IgD-negative memory B cell (primary cell): ENCODE measurements around the gene NKX6-2. TPM values are rescaled to one million over a fixed set of nuclear protein-coding genes. Genes with fewer than 3 reads are reported as not detected.
A peak's percentile ranks its signal among the peaks of the same experiment; 100 is the strongest.
"Not testable (repeated sequence)": the region's sequence is repeated elsewhere in the genome, so short reads cannot be mapped to it uniquely, and the experiment has no call there.

ENCODE experiments used
- H3K27ac Mint-ChIP-seq, 3 donors: one replicate each; pipeline ENCODE4 v1.8.0; 2020 to 2022; ENCODE audit warnings: mild to moderate bottlenecking in 3 of 3, mixed read lengths in 3 of 3, moderate library complexity in 1 of 3
- H3K27me3 Mint-ChIP-seq: one replicate; pipeline ENCODE4 v1.8.0; 2021; ENCODE audit warnings: mixed read lengths
- H3K36me3 Mint-ChIP-seq: one replicate; pipeline ENCODE4 v1.8.0; 2020; ENCODE audit warnings: mild to moderate bottlenecking, mixed read lengths
- H3K4me1 Mint-ChIP-seq, 3 donors: one replicate each; pipeline ENCODE4 v1.8.0; 2020 to 2022; ENCODE audit warnings: mixed read lengths in 3 of 3, mild to moderate bottlenecking in 1 of 3
- H3K4me3 Mint-ChIP-seq, 4 donors: one replicate each; pipeline ENCODE4 v1.8.0; 2020 to 2022; ENCODE audit warnings: mild to moderate bottlenecking in 4 of 4, mixed read lengths in 4 of 4, moderate library complexity in 3 of 4
- H3K9me3 Mint-ChIP-seq, 3 donors: one replicate each; pipeline ENCODE4 v1.8.0; 2020 to 2021; ENCODE audit warnings: mixed read lengths in 3 of 3, mild to moderate bottlenecking in 1 of 3
- polyA plus RNA-seq: library from polyadenylated mRNA; unstranded; fragments of 300-500 nt; fragmentation: Illumina TruSeq; gene quantifications from one replicate; pipeline ENCODE4 v1.2.3, GENCODE V29; 2021

NKX6-2 gene
- polyA plus RNA-seq, 1 donor from 2014 or later = not detected

DNA sequence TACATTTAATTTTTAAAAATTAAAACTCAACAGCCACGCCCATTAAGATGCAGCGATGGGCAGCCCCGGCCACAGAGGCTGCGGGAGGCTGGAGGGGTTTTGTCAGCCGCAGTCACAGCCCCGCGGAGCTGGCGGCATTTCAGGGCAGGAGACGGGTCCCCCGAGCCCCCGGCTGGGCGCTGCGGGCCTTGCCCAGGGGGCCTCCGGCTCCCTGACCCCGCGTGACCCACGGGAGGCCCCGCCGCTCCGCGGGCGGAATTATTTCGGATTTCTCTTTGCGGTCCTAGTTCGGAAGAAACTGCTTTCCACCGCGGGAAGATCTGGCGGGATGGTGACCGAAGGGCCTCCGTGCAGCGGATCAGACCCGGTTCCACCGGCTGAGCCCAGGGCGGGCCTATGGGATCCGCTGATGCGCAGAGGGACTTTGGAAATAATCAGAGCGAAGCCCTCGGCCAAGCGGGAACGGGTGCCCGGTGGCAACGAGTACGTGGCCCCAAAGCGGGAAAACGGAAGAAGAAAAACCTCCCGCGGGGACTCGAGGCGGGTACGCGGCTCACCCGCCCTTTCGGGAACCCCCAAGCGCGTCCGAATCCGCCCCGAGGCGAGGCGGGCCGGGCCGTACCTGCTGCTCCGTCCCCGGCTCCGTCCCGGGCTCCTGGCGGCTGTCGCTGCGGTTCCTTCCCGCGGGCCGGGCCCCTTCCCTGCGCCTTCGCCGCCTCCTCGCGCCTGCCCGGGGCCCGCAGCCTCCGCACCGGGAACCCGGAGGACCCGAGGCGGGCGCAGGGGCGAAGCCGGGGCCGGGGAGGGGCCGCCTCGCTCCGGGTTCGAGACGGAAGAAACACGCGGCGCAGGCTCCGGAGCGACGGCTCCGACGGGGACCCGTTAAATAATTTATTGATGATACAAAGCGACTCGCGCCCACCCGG lies 1.7 kb downstream of the NKX6-2 start:
- Mint-ChIP-seq H3K4me3 (peak overlapping the region in 2 of 4 donors; percentile 55 to 60), H3K36me3 (no peaks in the 10 kb centered on the region)

DNA sequence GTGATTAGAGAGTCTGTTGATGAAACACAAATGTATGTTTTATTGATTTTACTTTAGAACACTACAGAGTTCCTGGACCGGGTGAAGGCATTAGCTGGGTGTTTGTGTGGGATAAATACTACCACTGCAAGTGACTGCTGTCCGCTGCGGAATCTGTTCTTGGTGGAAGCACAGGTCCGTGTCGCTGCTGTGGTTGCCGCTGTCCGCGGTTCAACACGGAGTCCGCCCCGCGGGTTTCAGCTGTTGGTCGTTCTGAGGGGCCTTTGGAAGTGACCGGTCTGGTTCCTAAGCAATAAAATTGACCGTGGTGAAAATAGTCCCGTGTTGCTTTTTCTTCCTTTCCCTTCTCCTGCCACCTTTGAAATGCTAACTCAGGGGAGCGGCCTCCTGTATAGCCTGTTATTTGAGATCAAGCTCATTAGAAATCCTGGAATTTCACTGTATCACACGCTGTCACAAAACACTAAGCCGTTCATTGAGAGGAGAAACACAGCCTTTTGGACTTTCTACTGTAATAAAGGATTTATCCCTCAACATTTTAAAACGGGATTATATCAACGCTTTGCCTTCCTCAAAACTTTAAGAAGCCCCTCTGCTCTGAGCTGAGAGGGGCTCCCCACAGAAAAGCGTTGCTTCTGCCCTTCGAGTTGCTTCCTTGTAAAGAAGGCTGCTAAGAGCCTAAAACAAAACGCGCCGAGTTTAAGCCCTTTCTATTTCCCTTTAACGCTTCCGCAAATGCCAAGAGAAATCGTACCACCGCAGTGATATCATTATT lies 2.6 kb downstream of the NKX6-2 start:
- Mint-ChIP-seq H3K36me3 (no peaks in the 10 kb centered on the region), H3K4me3 (peak overlapping the region in 2 of 4 donors; percentile 30 to 55), H3K4me1 (peaks cover 0 to 4% (median 0%) of the 10 kb centered on the region in 3 donors), H3K27ac (peak overlapping the region in 2 of 3 donors; percentile 63 to 64), H3K9me3 (peaks cover 0 to 4% (median 3%) of the 10 kb centered on the region in 3 donors), H3K27me3 (peaks cover 7% of the 10 kb centered on the region)

More for the DNA sequence above, 1.7 kb downstream of the NKX6-2 start:
- Mint-ChIP-seq H3K4me1 (peaks cover 0 to 4% (median 0%) of the 10 kb centered on the region in 3 donors), H3K27me3 (peaks cover 10% of the 10 kb centered on the region), H3K9me3 (peaks cover 0 to 4% (median 3%) of the 10 kb centered on the region in 3 donors), H3K27ac (peak overlapping the region in 2 of 3 donors; percentile 64 to 78)

DNA sequence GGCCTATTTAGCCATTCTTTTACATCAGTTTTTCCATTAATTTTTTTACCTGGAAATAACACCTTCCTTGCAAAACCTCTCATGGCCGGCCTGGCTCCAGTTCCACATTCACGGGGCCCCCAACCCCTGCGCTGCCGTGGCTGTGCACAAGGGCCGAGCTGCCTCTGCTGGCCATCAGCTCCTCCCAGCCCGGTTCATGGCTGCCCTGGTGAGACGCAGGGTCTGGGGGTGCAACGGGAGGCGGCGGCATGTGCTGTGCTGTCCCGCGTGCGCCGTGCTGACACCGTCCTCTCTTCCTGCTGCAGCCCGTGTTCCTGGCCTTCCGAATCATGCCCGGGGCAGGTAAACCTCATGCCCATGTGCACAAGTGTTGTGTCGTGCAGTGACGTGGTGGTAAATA lies 4.4 kb downstream of the NKX6-2 start:
- peaks cover 0 to 4% (median 0%) of the 10 kb centered on the region in 3 donors for H3K4me1 Mint-ChIP-seq
- no peak overlapping the region for H3K27ac Mint-ChIP-seq
- H3K36me3 Mint-ChIP-seq = peaks cover 3% of the 10 kb centered on the region

DNA sequence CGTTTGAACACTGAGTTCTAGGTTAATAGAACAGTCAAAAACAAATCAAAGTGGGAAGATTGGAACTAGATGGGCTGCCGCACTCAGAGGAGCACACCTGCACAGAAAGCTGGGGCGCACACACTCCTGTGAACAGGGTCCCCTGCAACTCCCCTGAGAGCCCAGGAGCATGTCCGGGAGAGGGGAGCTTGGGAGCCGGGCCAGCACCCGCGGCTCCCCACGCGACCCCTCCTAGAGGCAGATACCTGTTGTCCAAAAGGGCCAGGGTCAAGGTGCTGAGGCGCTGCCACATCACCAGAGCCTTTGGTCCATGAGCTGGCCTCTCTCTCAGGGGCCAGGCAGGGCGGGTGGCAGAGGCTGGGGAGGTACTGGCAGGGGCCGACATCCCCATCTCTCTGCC lies 5.6 kb downstream of the NKX6-2 start:
- Mint-ChIP-seq H3K4me1 (peaks cover 0 to 4% (median 0%) of the 10 kb centered on the region in 3 donors), H3K9me3 (peaks cover 0 to 4% (median 3%) of the 10 kb centered on the region in 3 donors), H3K4me3 (no peak overlapping the region), H3K27me3 (peaks cover 6% of the 10 kb centered on the region), H3K36me3 (peaks cover 3% of the 10 kb centered on the region), H3K27ac (no peak overlapping the region)

More for the DNA sequence above, 4.4 kb downstream of the NKX6-2 start:
- H3K9me3 Mint-ChIP-seq = peaks cover 0 to 4% (median 3%) of the 10 kb centered on the region in 3 donors
- H3K27me3 Mint-ChIP-seq = peaks cover 6% of the 10 kb centered on the region
- no peak overlapping the region for H3K4me3 Mint-ChIP-seq

DNA sequence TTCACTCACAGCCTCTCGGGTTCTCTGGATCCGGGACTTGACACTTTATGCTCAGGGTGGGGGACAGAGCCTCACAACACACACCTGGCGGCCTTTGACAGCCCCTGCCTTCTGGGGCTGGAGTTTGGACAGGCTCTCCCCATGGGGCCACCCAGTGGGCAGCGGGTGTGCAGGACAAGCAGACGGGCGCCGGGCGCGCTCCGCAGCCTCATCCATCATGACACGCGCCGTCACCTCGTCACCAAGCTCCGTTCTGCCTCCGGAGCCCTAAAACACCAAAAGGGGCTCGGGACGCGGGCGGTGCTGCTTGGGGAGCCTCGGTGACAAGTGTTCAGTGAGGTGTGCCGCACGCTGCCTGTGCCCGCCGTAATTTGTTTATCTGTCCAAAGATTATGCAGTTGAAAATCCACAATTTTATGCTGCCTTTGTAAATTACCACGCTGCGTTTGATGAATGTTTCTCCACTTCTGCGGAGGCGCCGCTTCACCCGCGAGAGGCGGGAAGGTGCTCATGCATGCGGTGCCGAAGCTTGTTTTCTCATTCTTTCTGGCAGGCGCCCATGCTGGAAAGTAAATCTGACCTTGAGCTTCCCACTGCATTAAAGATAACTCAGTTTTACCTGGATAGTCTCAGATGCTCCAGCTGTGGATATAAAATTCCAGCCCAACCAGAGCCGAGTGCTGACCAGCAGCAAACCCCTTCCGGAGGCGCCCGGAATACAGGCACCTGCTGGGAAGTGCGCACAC lies 6.2 kb downstream of the NKX6-2 start:
- peaks cover 0 to 4% (median 0%) of the 10 kb centered on the region in 3 donors for H3K4me1 Mint-ChIP-seq
- peaks cover 6% of the 10 kb centered on the region for H3K27me3 Mint-ChIP-seq
- H3K4me3 Mint-ChIP-seq = no peak overlapping the region
- H3K9me3 Mint-ChIP-seq = peaks cover 0 to 4% (median 3%) of the 10 kb centered on the region in 3 donors
- no peak overlapping the region for H3K27ac Mint-ChIP-seq
- H3K36me3 Mint-ChIP-seq = peaks cover 3% of the 10 kb centered on the region

DNA sequence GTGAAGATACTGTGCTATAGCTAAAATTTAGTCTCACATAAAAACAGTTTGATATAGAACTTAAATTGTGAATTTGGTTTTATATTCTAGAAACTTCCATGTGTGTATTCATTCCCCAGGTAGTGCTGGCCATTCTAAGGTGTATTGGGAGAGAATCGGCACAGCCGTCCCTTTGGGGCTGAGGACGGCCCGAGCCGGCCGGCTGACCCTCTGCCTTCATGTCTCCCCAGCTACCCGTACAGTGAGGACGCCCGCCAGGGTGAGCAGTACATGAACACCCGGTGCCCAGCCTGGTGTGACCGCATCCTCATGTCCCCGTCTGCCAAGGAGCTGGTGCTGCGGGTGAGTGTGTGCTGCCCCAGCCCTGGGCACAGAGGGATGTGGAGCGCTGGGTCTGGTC lies 8.5 kb downstream of the NKX6-2 start:
- peaks cover 3% of the 10 kb centered on the region for H3K36me3 Mint-ChIP-seq
- no peaks in the 10 kb centered on the region for H3K27me3 Mint-ChIP-seq
- no peaks in the 10 kb centered on the region for H3K4me1 Mint-ChIP-seq
- H3K27ac Mint-ChIP-seq = no peak overlapping the region
- no peaks in the 10 kb centered on the region for H3K9me3 Mint-ChIP-seq
- H3K4me3 Mint-ChIP-seq = no peak overlapping the region

DNA sequence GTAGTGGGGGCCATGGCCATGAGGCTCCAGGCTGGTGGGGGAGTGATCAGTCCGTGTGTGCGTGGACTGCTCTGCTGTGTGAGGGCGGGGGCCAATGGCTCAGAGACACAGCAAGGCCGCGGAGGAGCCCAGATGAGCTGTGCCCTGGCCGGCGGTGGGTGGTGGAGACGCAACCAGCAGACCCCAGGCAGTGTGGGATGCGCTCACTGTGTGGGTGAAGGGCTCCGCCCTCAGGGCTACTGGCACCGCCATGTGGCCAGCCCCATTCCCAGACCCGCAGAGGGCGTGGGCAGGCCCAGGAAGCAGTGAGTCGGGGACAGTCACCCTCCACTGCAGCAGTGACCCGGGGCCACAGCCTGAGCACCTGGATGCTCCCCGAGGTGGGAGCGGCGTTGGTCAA lies 9.1 kb downstream of the NKX6-2 start:
- no peak overlapping the region for H3K27ac Mint-ChIP-seq
- H3K4me1 Mint-ChIP-seq = no peaks in the 10 kb centered on the region
- H3K9me3 Mint-ChIP-seq = no peaks in the 10 kb centered on the region
- H3K4me3 Mint-ChIP-seq = no peak overlapping the region
- no peaks in the 10 kb centered on the region for H3K27me3 Mint-ChIP-seq
- H3K36me3 Mint-ChIP-seq = peaks cover 3% of the 10 kb centered on the region

DNA sequence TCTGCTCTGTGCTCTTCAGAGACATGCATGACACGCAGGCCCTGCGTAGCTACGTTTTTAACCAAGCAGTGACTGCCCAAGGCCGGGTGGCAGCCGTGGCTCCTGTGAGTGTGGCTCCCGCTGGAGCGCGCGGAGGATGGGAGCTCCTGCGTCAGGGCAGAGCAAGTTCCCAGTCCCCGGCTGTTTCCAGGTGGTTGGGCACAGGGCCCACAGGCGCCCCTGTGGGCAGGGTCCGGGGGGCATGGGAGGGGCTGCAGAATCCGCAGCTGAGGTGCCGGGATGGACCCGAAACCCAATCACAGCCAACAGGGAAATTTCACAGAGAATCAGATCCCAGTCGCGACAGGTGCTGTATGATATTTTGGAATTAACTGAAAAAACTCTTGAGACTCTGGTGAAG lies 9.8 kb downstream of the NKX6-2 start:
- no peaks in the 10 kb centered on the region for H3K9me3 Mint-ChIP-seq
- H3K36me3 Mint-ChIP-seq = peaks cover 3% of the 10 kb centered on the region
- no peak overlapping the region for H3K27ac Mint-ChIP-seq
- no peaks in the 10 kb centered on the region for H3K4me1 Mint-ChIP-seq
- no peak overlapping the region for H3K4me3 Mint-ChIP-seq
- H3K27me3 Mint-ChIP-seq = no peaks in the 10 kb centered on the region

DNA sequence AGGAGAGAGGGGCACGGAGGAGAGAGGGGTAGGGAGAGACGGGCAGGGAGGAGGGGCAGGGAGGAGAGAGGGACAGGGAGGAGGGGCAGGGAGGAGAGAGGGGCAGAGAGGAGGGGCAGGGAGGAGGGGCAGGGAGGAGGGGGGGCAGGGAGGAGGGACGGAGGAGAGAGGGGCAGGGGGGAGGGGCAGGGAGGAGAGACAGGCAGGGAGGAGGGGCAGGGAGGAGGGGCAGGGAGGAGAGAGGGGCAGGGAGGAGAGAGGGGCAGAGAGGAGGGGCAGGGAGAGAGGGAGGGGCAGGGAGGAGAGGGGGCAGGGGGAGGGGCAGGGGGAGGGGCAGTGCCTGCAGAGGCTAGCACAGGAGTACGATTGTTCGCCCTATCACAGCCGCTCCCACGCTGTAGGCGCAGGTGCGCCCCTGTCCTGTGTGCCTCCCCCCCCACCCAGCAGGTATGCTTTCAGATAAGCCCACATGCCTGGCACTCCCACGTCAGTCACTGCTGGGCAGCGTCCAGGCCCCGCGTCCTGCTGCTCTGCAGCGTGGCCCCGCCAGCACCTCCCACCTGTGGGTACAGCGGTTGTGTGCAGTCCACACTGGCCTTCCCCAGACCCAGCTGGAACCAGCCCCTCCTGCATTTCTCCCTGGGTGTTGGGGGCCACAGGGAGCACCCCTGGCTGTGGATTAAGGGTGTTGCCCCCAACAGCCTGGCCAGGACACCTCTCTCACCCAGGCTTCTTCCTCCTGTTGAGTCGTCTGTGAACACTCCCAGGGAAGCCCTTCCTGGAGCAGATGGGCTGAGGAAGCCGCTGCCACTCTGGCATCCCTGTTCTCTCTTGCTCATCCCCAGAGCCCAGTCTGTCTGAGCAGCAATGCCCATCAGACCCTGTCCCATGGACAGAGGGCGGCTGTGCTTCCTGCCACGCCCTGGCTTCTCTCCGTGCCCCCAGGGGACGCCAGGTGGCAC lies 10.8 kb downstream of the NKX6-2 start:
- Mint-ChIP-seq H3K4me3 (no peak overlapping the region), H3K4me1 (no peaks in the 10 kb centered on the region), H3K9me3 (no peaks in the 10 kb centered on the region), H3K27me3 (no peaks in the 10 kb centered on the region), H3K36me3 (peaks cover 3% of the 10 kb centered on the region), H3K27ac (no peak overlapping the region)

DNA sequence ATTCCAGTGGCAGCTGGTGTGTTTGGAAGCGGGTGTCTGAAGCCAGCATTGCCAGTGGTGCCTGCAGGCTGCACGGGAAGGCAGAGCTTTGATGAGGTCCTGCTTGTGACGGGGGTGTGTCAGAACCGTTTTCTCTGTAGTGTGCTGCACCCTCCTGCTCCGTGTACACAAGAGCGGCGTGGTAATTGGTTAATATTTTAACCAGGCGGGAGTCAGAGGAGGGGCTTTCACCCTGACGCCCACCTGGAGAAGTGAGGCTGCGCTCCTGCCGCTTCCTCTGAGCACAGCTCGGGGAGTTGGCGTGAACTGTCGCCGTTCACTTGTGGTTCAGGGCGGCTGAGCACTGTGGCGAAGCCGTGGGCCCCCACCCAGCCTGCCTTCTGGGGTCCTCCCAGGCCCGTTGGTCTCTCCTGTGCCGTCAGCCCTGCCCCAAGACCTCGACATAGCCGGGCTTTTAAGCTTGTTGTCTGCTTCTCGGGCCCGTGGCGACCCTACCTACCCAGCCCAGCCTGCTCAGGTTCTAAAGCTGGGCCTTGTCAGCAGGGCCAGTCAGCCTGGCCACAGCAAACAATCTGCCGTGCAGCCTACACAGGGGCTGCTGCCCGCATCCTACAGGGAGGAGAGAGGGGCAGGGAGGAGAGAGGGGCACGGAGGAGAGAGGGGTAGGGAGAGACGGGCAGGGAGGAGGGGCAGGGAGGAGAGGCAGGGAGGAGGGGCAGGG lies 11.6 kb downstream of the NKX6-2 start:
- H3K27ac Mint-ChIP-seq = no peak overlapping the region
- H3K4me3 Mint-ChIP-seq = no peak overlapping the region
- no peaks in the 10 kb centered on the region for H3K4me1 Mint-ChIP-seq
- H3K36me3 Mint-ChIP-seq = peaks cover 3% of the 10 kb centered on the region
- no peaks in the 10 kb centered on the region for H3K9me3 Mint-ChIP-seq
- H3K27me3 Mint-ChIP-seq = no peaks in the 10 kb centered on the region

DNA sequence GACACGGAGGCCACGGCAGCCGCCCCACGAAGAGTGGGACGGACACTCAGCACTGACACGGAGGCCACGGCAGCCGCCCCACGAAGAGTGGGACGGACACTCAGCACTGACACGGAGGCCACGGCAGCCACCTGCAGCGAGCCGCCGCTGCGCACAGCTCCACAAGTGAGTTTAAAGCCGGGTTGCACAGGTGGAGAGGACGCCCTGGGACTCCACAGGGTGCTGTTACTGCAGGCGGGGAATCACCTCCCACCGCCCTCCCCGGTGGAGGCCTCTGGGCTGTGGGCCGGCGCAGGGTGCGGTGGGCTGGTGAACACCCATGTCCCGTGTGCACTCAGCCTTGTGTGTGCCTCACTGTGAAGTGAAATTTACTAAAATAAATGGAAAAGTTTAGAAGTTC lies 13.1 kb downstream of the NKX6-2 start:
- not testable (repeated sequence) for H3K27me3 Mint-ChIP-seq, H3K9me3 Mint-ChIP-seq, H3K27ac Mint-ChIP-seq, H3K4me3 Mint-ChIP-seq, H3K36me3 Mint-ChIP-seq, H3K4me1 Mint-ChIP-seq

DNA sequence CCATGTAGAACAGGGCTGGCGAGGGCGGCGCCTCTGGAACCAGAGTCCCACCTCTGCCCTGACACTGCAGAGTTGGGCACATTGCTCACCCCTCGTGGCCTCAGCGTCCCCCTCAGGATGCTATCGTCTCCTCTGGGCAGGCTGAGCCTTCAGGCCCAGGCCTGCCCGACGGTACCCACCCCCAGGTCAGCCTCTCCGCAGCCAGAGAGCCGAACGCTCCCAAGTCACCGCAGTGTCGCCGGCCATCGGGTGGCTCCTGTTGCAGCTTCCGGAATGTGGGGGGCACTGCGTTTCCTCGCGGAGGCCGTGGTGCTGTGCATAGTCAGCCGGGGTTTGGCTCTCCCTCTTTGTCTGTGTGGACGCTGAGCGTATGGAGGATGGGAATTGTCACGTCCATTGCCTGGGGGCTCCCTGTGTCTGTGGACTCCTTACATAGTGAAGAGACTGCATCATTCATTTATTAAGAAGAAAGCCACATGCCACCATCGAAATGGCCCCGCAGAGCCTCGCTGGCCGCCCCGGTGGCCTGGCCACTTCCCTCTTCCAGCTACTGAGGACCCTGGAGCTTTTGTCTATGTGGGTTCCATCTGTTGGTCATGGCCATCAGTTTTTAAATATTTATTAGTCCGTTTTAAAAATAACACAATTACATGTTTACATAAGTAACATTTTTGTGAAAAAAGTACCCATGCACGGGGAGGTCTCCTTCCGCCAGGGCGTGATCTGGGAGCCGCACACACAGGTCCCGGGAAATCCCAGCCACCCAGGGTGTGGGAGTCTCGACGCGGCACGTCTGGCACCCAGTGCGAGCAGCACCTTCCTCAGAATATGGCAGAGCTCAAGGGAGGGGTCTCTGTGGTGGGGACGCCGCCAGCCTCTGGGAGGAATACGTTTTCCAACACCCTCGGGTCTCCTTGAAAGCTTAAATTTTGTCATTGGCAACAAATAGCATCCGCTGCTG lies 15.6 kb downstream of the NKX6-2 start:
- Mint-ChIP-seq H3K27me3 (no peaks in the 10 kb centered on the region), H3K9me3 (peaks cover 0 to 2% (median 0%) of the 10 kb centered on the region in 3 donors), H3K4me1 (no peaks in the 10 kb centered on the region), H3K27ac (no peak overlapping the region), H3K4me3 (no peak overlapping the region), H3K36me3 (peaks cover 2% of the 10 kb centered on the region)
